OCI-M1 (cell line): ENCODE data around the gene UBTF.
A peak's percentile ranks its signal among the peaks of the same experiment; 100 is the strongest.

ENCODE experiments used
- DNase-seq: peaks from one replicate; lab custom pipeline; 2025; lab: John Stamatoyannopoulos, UW

Gene UBTF

GRCh38 chr17:44198721-44199552 lies 20.5 kb downstream of the UBTF start:
- DNase-seq, result peak; percentile 77

GRCh38 chr17:44197980-44198720 lies 21.3 kb downstream of the UBTF start:
- DNase-seq, result peak; percentile 91

DNA sequence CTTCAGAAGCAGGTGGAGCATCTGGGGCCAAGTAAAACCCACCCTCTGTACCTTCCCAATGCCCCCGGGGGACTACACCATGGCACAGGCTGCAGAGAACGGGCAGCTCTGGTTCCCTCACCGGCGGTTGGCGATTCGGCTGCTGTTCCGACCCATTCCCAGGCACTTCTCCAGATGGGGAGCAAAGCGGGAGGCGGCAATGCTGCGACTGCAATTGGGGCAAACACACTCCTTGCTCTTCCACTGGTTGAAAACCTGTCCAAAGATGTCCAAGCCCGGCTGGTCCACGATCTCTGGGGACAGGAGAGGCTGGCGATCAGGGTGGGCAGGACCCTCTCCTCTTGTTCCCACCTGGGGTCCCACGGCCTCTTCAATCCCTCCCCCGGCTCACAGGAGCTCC lies 22.4 kb downstream of the UBTF start:
- no peak for DNase-seq

- no peak for DNase-seq
Measured at GRCh38 chr17:44193326-44194084, 26.0 kb downstream of the UBTF start.

DNA sequence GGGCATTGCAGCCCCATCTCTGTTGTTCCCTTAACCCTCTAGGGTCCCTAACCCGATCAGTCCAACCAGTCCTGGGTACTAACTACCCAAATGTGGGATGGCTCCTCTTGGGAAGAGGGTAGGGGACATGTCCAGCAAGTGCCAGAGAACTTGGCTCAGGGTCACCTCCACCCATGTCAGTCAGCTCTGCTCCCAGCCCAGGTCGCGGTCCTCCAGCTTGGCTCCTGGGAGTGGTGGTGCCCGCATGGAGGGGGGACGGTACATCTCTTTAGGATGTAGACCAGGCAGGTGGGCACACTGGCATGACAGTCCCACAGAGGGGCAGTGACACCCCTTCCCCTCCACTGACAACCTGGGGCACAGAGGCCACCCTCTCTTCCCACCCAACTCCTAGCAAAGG lies 26.7 kb downstream of the UBTF start:
- no peak for DNase-seq

- no peak for DNase-seq
Measured at GRCh38 chr17:44191941-44192496, 27.5 kb downstream of the UBTF start.

- no peak for DNase-seq
Measured at GRCh38 chr17:44191369-44191768, 28.1 kb downstream of the UBTF start.

GRCh38 chr17:44190481-44190880 lies 29.0 kb downstream of the UBTF start:
- no peak for DNase-seq

- DNase-seq, result no peak
Measured at GRCh38 chr17:44188576-44189403, 30.7 kb downstream of the UBTF start.

DNA sequence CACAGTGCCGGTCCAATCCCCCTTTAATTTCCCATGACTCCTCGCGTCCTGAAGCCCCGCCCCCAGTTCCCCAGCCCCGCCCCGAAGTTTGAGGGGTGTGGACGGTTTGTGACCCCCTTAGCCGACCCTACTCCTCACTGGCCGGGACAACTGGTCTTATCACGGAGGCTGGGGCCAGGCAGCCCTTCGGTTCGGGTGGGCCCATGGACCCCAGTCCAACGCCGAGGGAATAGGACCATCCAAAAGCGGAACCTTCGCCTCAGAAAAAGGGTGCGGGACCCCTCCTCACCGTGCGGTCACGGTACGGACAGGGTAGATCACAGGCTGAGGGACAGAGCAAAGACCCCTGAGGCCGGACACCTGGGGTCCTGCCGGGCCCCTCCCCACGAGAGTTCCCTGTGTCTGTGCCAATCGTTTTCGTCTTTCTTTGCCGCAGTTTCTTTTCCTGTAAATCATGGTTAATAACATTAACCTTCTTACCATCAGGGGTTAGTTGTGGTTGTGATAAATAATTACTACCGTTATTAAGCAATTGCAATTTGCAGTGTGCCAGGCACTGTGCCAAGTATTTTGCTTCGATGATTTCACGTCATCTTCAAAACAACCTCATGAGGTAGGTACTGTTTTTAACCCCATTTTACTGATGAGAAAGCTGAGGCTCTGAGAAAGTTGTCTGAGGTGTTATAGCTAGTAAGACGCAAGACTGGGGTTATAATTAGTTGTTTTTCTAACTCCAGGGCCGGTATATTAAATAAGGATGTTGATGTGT lies 32.2 kb downstream of the UBTF start:
- DNase-seq, result peak; percentile 59

- DNase-seq, result peak; percentile 99
Measured at GRCh38 chr17:44186307-44187130, 33.0 kb downstream of the UBTF start, which contains the start of gene TMUB2. Gene TMUB2 (plus strand): TSS chr17:44186972. CDS start chr17:44187709, 737 bp downstream.

- DNase-seq, result no peak
Measured at GRCh38 chr17:44184212-44184810, 35.2 kb downstream of the UBTF start.

- no peak for DNase-seq
Measured at GRCh38 chr17:44183024-44183423, 36.5 kb downstream of the UBTF start.

- DNase-seq, result no peak
Measured at GRCh38 chr17:44178133-44178532, 41.3 kb downstream of the UBTF start.

- DNase-seq, result no peak
Measured at GRCh38 chr17:44177640-44178039, 41.8 kb downstream of the UBTF start.

- no peak for DNase-seq
Measured at GRCh38 chr17:44176671-44177501, 42.6 kb downstream of the UBTF start.

DNA sequence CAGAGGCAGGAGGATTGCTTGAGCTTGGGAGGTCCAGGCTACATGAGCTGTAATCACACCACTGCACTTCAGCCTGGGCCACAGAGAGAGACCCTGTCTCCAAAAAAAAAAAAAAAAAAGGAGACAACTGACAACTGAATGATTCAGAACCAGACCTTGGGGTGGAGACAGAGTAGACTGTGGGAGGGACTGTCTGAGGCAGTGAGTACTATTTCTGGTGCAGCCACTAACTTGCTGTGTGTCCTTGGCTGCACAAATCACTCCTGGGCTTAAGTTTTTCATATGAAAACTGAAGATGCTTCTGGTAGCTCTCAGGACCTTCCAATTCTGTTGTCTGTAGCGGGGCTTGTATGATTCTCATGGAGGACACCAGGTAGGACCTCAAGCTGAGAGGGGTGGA lies 43.2 kb downstream of the UBTF start:
- DNase-seq, result no peak

- no peak for DNase-seq
Measured at GRCh38 chr17:44174427-44174826, 45.0 kb downstream of the UBTF start.
